ENCODE measurements around the gene PPP6R2.

DNA sequence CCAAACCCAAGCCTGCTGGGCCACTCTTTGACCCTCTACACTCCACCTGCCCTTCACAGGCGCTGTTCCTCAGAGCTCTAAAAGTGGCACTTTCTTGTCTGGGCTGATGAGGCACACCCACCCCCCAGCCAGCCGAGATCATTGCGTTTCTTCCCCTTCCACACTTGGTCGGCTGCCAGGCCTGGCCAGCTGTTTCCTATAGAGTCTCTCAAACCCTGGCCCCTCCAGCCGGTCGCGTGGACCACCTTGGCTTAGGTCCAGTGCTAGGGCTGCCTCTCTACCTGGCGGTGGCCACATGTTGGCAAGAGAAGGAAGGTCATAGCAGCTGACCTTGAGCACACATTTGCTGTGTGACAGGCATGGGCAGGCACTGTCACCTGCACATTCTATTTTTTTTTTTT, 60.6 kb downstream of the PPP6R2 start:
- TF ChIP-seq, protein P1, sequence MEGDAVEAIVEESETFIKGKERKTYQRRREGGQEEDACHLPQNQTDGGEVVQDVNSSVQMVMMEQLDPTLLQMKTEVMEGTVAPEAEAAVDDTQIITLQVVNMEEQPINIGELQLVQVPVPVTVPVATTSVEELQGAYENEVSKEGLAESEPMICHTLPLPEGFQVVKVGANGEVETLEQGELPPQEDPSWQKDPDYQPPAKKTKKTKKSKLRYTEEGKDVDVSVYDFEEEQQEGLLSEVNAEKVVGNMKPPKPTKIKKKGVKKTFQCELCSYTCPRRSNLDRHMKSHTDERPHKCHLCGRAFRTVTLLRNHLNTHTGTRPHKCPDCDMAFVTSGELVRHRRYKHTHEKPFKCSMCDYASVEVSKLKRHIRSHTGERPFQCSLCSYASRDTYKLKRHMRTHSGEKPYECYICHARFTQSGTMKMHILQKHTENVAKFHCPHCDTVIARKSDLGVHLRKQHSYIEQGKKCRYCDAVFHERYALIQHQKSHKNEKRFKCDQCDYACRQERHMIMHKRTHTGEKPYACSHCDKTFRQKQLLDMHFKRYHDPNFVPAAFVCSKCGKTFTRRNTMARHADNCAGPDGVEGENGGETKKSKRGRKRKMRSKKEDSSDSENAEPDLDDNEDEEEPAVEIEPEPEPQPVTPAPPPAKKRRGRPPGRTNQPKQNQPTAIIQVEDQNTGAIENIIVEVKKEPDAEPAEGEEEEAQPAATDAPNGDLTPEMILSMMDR (conservative IDR thresholded peaks at IDR 0.05; ENCODE audit: low read length): no peak
- no peak for TF ChIP-seq EZH2phosphoT487 (IDR thresholded peaks at IDR 0.05; ENCODE audit: borderline replicate concordance)

All from Loucy (cell line).